B cell (primary cell): Measurements from ENCODE around the gene LRIT1.

Experiments used
- CTCF ChIP-seq: fragments of 200-600 bp; IDR thresholded peaks from one replicate; pipeline ENCODE4 v1.8.0; 2022; ENCODE audit warnings: antibody characterized with exemption, mild to moderate bottlenecking
- EZH2 ChIP-seq: IDR thresholded peaks from 2 replicates; pipeline ENCODE4 v1.6.1; 2012; ENCODE audit warnings: borderline replicate concordance, low read depth, mild to moderate bottlenecking, moderate library complexity, low read length; ENCODE audit not compliant: insufficient read depth, poor library complexity, severe bottlenecking

GRCh38 chr10:84201682-84202081 is 39.7 kb downstream of the LRIT1 start:
- TF ChIP-seq CTCF (no peak), EZH2 (no peak)
